H1 (cell line): ENCODE results near the gene CAPN10. TPM values are rescaled to one million over a fixed set of nuclear protein-coding genes. Genes with fewer than 3 reads are reported as not detected.

Source experiments
- CTCF ChIA-PET: fragments of 300-600 bp; sonication (Branson Sonifier 250); formaldehyde crosslinking; loops from one replicate; lab custom pipeline; 2021; ENCODE audit not compliant: partially characterized antibody; lab: Charles Lee
- POLR2A ChIA-PET: fragments of 300-600 bp; sonication (Branson Sonifier 250); formaldehyde crosslinking; loops from one replicate; lab custom pipeline; 2021; ENCODE audit warnings: inconsistent platforms; ENCODE audit not compliant: partially characterized antibody; lab: Charles Lee
- DNase-seq, 2 experiments: peaks; one replicate each; pipeline versions ENCODE4 v3.0.0 to v3.0.0-alpha.2; 2010 to 2022; ENCODE audit warnings: low spot score in 2 of 2, low read depth in 1 of 2, mixed read lengths in 1 of 2
- FAIRE-seq: peaks from 2 replicates; lab custom pipeline; 2011; peaks lifted over from hg19 to GRCh38; lab: Jason Lieb, UNC
- H2AFZ ChIP-seq: 2 replicates; pipeline ENCODE4 v1.8.1; 2012; ENCODE audit warnings: low read length, inconsistent platforms
- H2AK5ac ChIP-seq: 2 replicates; pipeline ENCODE4 v1.6.1; 2013; ENCODE audit warnings: low read depth, low read length
- H2BK120ac ChIP-seq: replicated peaks from 2 replicates; pipeline ENCODE3; 2013; ENCODE audit warnings: low read depth, low read length, inconsistent platforms
- H2BK12ac ChIP-seq: 2 replicates; pipeline ENCODE4 v1.6.1; 2013; ENCODE audit warnings: low read depth, low read length
- H2BK15ac ChIP-seq: 2 replicates; pipeline ENCODE4 v1.6.1; 2013; ENCODE audit warnings: low read length
- H2BK20ac ChIP-seq: 2 replicates; pipeline ENCODE4 v1.6.1; 2013; ENCODE audit warnings: low read length
- H2BK5ac ChIP-seq: 2 replicates; pipeline ENCODE4 v1.6.1; 2013; ENCODE audit warnings: low read depth, low read length
- H3K14ac ChIP-seq: 2 replicates; pipeline ENCODE4 v1.6.1; 2013; ENCODE audit warnings: inconsistent platforms; ENCODE audit not compliant: insufficient read length
- H3K18ac ChIP-seq: 2 replicates; pipeline ENCODE4 v1.6.1; 2013; ENCODE audit warnings: low read length; ENCODE audit errors: extremely low read depth
- H3K23ac ChIP-seq: 2 replicates; pipeline ENCODE4 v1.6.1; 2013; ENCODE audit warnings: inconsistent platforms; ENCODE audit not compliant: insufficient read length
- H3K23me2 ChIP-seq: 2 replicates; pipeline ENCODE4 v1.6.1; 2013; ENCODE audit warnings: low read depth, low read length
- H3K27ac ChIP-seq: 2 replicates; pipeline ENCODE4 v1.6.1; 2011; ENCODE audit warnings: low read depth, low read length, inconsistent platforms
- H3K27me3 ChIP-seq, 4 experiments: replicated peaks in 1 of 4; 1 replicate in 1 of 4; 2 replicates in 3 of 4; pipeline versions ENCODE4 v1.6.1 to v1.8.1; 2011 to 2013; ENCODE audit warnings: low read length in 3 of 4, mild to moderate bottlenecking in 3 of 4, inconsistent platforms in 2 of 4, mixed read lengths in 2 of 4, moderate library complexity in 1 of 4; ENCODE audit not compliant: control insufficient read depth in 3 of 4, insufficient read depth in 3 of 4; ENCODE audit errors: extremely low read depth in 1 of 4
- H3K36me3 ChIP-seq, 4 experiments: 2 replicates each; pipeline versions ENCODE4 v1.6.1 to v1.8.1; 2011 to 2013; ENCODE audit warnings: mild to moderate bottlenecking in 4 of 4, low read length in 3 of 4, moderate library complexity in 2 of 4, control low read depth in 1 of 4, inconsistent platforms in 1 of 4; ENCODE audit not compliant: insufficient read depth in 4 of 4, control insufficient read depth in 2 of 4
- H3K4ac ChIP-seq: replicated peaks from 2 replicates; pipeline ENCODE3; 2013; ENCODE audit warnings: low read length, low read depth, mixed read lengths, inconsistent platforms; ENCODE audit not compliant: insufficient read length
- H3K4me1 ChIP-seq, 4 experiments: replicated peaks in 1 of 4; 1 replicate in 1 of 4; 2 replicates in 3 of 4; pipeline versions ENCODE4 v1.6.1 to v1.8.1; 2011 to 2013; ENCODE audit warnings: low read length in 3 of 4, inconsistent platforms in 2 of 4, mixed read lengths in 1 of 4; ENCODE audit not compliant: insufficient read depth in 4 of 4, control insufficient read depth in 3 of 4
- H3K4me2 ChIP-seq, 2 experiments: 2 replicates each; pipeline versions ENCODE4 v1.6.1 to v1.8.1; 2011 to 2013; ENCODE audit warnings: low read depth in 2 of 2, low read length in 2 of 2, control low read depth in 1 of 2, inconsistent platforms in 1 of 2, mild to moderate bottlenecking in 1 of 2; ENCODE audit not compliant: insufficient read depth in 1 of 2
- H3K4me3 ChIP-seq, 4 experiments: fragments of 200-600, 300-600 bp in 1 of 4; sonication (generic), shearing (Covaris generic), sonication (Bioruptor Twin) in 1 of 4; 2 replicates each; pipeline versions ENCODE4 v1.5.1 to v1.8.1; 2011 to 2016; ENCODE audit warnings: low read length in 4 of 4, low read depth in 3 of 4, control low read depth in 2 of 4, inconsistent platforms in 2 of 4, mild to moderate bottlenecking in 2 of 4, mixed read lengths in 1 of 4, moderate library complexity in 1 of 4; ENCODE audit not compliant: insufficient read depth in 2 of 4; ENCODE audit errors: extremely low read depth in 1 of 4
- H3K56ac ChIP-seq: replicated peaks from 2 replicates; pipeline ENCODE3; 2013; ENCODE audit warnings: low read depth, mild to moderate bottlenecking, mixed read lengths, low read length, inconsistent platforms; ENCODE audit not compliant: insufficient read length
- H3K79me1 ChIP-seq: 2 replicates; pipeline ENCODE4 v1.6.1; 2013; ENCODE audit warnings: low read depth, low read length, control low read depth
- H3K79me2 ChIP-seq, 2 experiments: 2 replicates each; pipeline versions ENCODE4 v1.6.1 to v1.8.1; 2012 to 2013; ENCODE audit warnings: low read length in 2 of 2, mild to moderate bottlenecking in 2 of 2, inconsistent platforms in 1 of 2; ENCODE audit not compliant: insufficient read depth in 2 of 2, control insufficient read depth in 1 of 2
- H3K9ac ChIP-seq, 4 experiments: replicated peaks in 1 of 4; 1 replicate in 1 of 4; 2 replicates in 3 of 4; pipeline versions ENCODE4 v1.6.1 to v1.8.1; 2011 to 2013; ENCODE audit warnings: low read depth in 3 of 4, low read length in 3 of 4, control low read depth in 2 of 4, mild to moderate bottlenecking in 2 of 4, moderate library complexity in 2 of 4, inconsistent platforms in 1 of 4; ENCODE audit errors: extremely low read depth in 1 of 4
- H3K9me3 ChIP-seq, 2 experiments: 2 replicates each; pipeline versions ENCODE4 v1.6.1 to v1.8.1; 2012 to 2013; ENCODE audit warnings: mild to moderate bottlenecking in 2 of 2, moderate library complexity in 2 of 2, control low read depth in 1 of 2, inconsistent platforms in 1 of 2, low read depth in 1 of 2, low read length in 1 of 2, mixed read lengths in 1 of 2; ENCODE audit not compliant: insufficient read depth in 2 of 2
- H4K20me1 ChIP-seq, 2 experiments: replicated peaks in 1 of 2; 2 replicates each; pipeline versions ENCODE3 to v1.8.1; 2011 to 2013; ENCODE audit warnings: inconsistent platforms in 2 of 2, low read length in 2 of 2, mild to moderate bottlenecking in 1 of 2; ENCODE audit not compliant: insufficient read depth in 2 of 2, control insufficient read depth in 1 of 2
- H4K5ac ChIP-seq: 2 replicates; pipeline ENCODE4 v1.6.1; 2013; ENCODE audit warnings: low read length, low read depth, mixed read lengths, inconsistent platforms; ENCODE audit not compliant: insufficient read length
- H4K8ac ChIP-seq: 2 replicates; pipeline ENCODE4 v1.8.0; 2013; ENCODE audit warnings: mild to moderate bottlenecking, moderate library complexity, low read length, inconsistent platforms; ENCODE audit not compliant: insufficient read depth; ENCODE audit errors: extremely low read depth
- H4K91ac ChIP-seq: replicated peaks from 2 replicates; pipeline ENCODE3; 2013; ENCODE audit warnings: low read length, mixed read lengths, inconsistent platforms; ENCODE audit not compliant: insufficient read length
- GTF2F1 ChIP-seq: IDR thresholded peaks from 2 replicates; pipeline ENCODE4 v1.6.1; 2012; ENCODE audit warnings: low read depth, low read length, improper control_type of control experiment, borderline replicate concordance
- HDAC6 ChIP-seq: IDR thresholded peaks from one replicate; pipeline ENCODE4 v1.7.1; 2012; ENCODE audit warnings: low read depth, mild to moderate bottlenecking, inconsistent platforms, low read length, moderate library complexity
- KDM5A ChIP-seq: fragments of 200-600 bp; IDR thresholded peaks from 2 replicates; pipeline ENCODE4 v1.7.1; 2012; ENCODE audit warnings: mild to moderate bottlenecking, low read length, inconsistent platforms, mixed read lengths
- MAX ChIP-seq: IDR thresholded peaks from 2 replicates; pipeline ENCODE4 v1.6.1; 2012; ENCODE audit warnings: inconsistent platforms
- NRF1 ChIP-seq: IDR thresholded peaks from 2 replicates; pipeline ENCODE4 v1.6.1; 2011; ENCODE audit warnings: mild to moderate bottlenecking, low read depth, low read length, improper control_type of control experiment
- POLR2AphosphoS5 ChIP-seq: IDR thresholded peaks from 2 replicates; pipeline ENCODE4 v1.6.1; 2011; ENCODE audit warnings: low read depth, low read length
- RAD21 ChIP-seq, 2 experiments: IDR thresholded peaks in 1 of 2; conservative IDR thresholded peaks in 1 of 2; 2 replicates each; pipeline ENCODE4 v1.6.1; 2011; ENCODE audit warnings: low read depth in 2 of 2, low read length in 2 of 2, improper control_type of control experiment in 1 of 2, inconsistent platforms in 1 of 2, mild to moderate bottlenecking in 1 of 2, moderate library complexity in 1 of 2
- RBBP5 ChIP-seq: IDR thresholded peaks from 2 replicates; pipeline ENCODE4 v1.7.1; 2012; ENCODE audit warnings: low read depth, mild to moderate bottlenecking, inconsistent platforms, low read length, moderate library complexity, borderline replicate concordance
- RXRA ChIP-seq: IDR thresholded peaks from 2 replicates; pipeline ENCODE4 v1.6.1; 2011; ENCODE audit warnings: low read depth, mild to moderate bottlenecking, low read length, moderate library complexity; ENCODE audit not compliant: insufficient read depth
- SIRT6 ChIP-seq: IDR thresholded peaks from one replicate; pipeline ENCODE4 v1.7.1; 2012; ENCODE audit warnings: low read length, inconsistent platforms
- YY1 ChIP-seq: IDR thresholded peaks from 2 replicates; pipeline ENCODE4 v1.6.1; 2011; ENCODE audit warnings: low read depth, mild to moderate bottlenecking, low read length
- WGBS, 2 experiments: shearing (Covaris generic) in 1 of 2; methylation state at CpG; one replicate each; pipeline versions ENCODE4 v1.1.6 to v1.1.7; 2013 to 2015; ENCODE audit warnings: low lambda C conversion rate in 2 of 2, mixed read lengths in 2 of 2, inconsistent platforms in 1 of 2, low coverage in 1 of 2, missing lambda C conversion rate in 1 of 2; ENCODE audit not compliant: insufficient replicate concordance in 2 of 2, insufficient coverage in 1 of 2, insufficient read length in 1 of 2; ENCODE audit errors: extremely low coverage in 1 of 2, missing lambda C conversion rate in 1 of 2; 5-methylcytosine and 5-hydroxymethylcytosine counted together
- polyA plus RNA-seq, 7 experiments: library from polyadenylated mRNA; depleted of rRNA in 3 of 7; stranded (reverse) in 5 of 7; unstranded in 2 of 7; fragments of >200 nt in 5 of 7; fragments of 200-250 nt in 2 of 7; gene quantifications; 1 replicate in 5 of 7; 2 replicates in 1 of 7; 4 replicates in 1 of 7; pipeline versions ENCODE4 v1.2.1 to v1.2.3, GENCODE V29; 2011 to 2013; ENCODE audit warnings: missing spikeins in 2 of 7, mixed read lengths in 2 of 7
- total RNA-seq: library from RNA; stranded (reverse); fragmentation: NEBNext Ultra II Directional; extraction: Animal tissue kit (Norgen Biotek cat#: 25700); gene quantifications from 2 replicates; pipeline ENCODE4 v1.2.1, GENCODE V29; 2021
- TF ChIP-seq, protein P1 (sequence below): IDR thresholded peaks from 2 replicates; pipeline ENCODE4 v1.6.1; 2012; ENCODE audit warnings: inconsistent platforms

CAPN10 gene
- total and polyA plus RNA-seq, 2 of the 8 experiments (the other 6 are each of a cell fraction or from before 2014, with no cell fraction given) = 30.7 to 39.8 TPM

DNA sequence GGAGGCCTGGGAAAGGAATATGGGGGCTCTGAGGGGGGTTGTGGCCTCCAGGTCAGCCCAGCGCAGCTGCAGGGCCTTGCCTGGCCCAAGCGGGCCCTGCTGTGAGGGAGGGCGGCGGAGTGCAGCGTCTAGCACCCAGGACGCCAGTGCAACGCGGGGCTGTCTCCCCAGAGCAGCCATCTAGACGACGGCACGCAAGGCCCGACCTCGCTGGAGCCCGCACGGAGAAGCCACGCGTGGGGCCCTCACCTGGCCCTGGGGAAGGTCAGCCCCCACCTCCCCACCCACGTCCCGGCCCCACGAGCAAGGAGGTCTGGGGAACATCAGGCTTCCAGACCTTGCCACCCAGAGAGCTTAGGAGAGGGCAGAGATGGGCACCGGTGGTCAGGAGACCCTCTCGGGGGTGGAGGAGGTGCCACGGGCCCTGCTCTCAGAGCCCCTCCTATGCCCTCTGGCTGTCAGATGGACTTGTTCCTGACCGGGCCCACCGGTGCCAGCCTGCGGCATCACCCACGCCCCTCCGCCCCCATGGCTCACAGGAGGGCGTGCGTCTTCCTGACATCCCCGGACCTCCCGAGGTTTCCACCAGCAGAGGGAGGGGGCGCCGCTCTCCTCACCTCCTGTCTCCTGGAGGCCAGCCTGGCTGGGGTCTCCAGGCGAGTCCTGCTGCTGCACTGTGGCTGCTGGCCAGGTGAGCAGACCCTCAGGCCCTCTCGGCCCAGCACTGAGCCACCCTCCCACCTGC, 55.7 kb downstream of the CAPN10 start:
- 91% methylated on average over 35 of the region's 36 CpGs; no CpG with 5 or more reads in 1 of the 2 experiments for WGBS, 2 experiments
- Histone ChIP-seq H3K79me1 (no peaks in the 10 kb centered on the region), H3K4me3 (no peak overlapping the region), H3K18ac (no peak overlapping the region), H3K36me3 (no peaks in the 10 kb centered on the region), H3K4ac (no peak overlapping the region), H2BK20ac (no peak overlapping the region), H2BK15ac (no peak overlapping the region), H2AFZ (no peak overlapping the region), H2BK5ac (no peak overlapping the region), H2BK12ac (no peak overlapping the region), H4K20me1 (no peaks in the 10 kb centered on the region), H3K4me1 (no peaks in the 10 kb centered on the region; a peak in 1 of 7 replicates), H3K14ac (no peak overlapping the region), H2AK5ac (no peak overlapping the region), H3K9me3 (peaks cover 0 to 5% of the 10 kb centered on the region in 2 experiments; a peak in 1 of 4 replicates), H3K27me3 (peaks cover 0 to 2% (median 0%) of the 10 kb centered on the region in 4 experiments; a peak in 3 of 7 replicates), H3K4me2 (no peak overlapping the region), H3K23me2 (no peaks in the 10 kb centered on the region), H3K56ac (no peak overlapping the region), H4K8ac (no peak overlapping the region), H4K91ac (no peak overlapping the region), H3K23ac (no peak overlapping the region), H2BK120ac (no peak overlapping the region), H4K5ac (no peak overlapping the region), H3K79me2 (no peaks in the 10 kb centered on the region), H3K9ac (no peak overlapping the region), H3K27ac (no peak overlapping the region)
- TF ChIP-seq, protein P1, sequence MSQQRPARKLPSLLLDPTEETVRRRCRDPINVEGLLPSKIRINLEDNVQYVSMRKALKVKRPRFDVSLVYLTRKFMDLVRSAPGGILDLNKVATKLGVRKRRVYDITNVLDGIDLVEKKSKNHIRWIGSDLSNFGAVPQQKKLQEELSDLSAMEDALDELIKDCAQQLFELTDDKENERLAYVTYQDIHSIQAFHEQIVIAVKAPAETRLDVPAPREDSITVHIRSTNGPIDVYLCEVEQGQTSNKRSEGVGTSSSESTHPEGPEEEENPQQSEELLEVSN = no peak
- TF ChIP-seq HDAC6 (no peak), GTF2F1 (no peak), RBBP5 (no peak), RXRA (no peak), RAD21 (IDR thresholded peaks at IDR 0.05 in 1 of 2, conservative IDR thresholded peaks at IDR 0.05 in 1 of 2; ENCODE audit: low read depth in 2 of 2, low read length in 2 of 2) (no peak), SIRT6 (no peak), MAX (no peak), YY1 (no peak), POLR2AphosphoS5 (no peak), NRF1 (no peak), KDM5A (no peak)
- DNase-seq (no peak), FAIRE-seq (no peak)
- POLR2A ChIA-PET = no interaction called here
- CTCF ChIA-PET = interaction anchor here (1.2 to 1.5 kb wide), 4 partner anchors 11 to 204 kb away, joined by 3 to 4 read pairs (median 3); no protein-coding TSS in a partner anchor
